Measurements from ENCODE around the gene NFATC3. TPM values are rescaled to one million over a fixed set of nuclear protein-coding genes. Genes with fewer than 3 reads are reported as not detected.

Gene NFATC3
- total RNA-seq, 1 experiment from 2014 or later, result 43.9 TPM

DNA sequence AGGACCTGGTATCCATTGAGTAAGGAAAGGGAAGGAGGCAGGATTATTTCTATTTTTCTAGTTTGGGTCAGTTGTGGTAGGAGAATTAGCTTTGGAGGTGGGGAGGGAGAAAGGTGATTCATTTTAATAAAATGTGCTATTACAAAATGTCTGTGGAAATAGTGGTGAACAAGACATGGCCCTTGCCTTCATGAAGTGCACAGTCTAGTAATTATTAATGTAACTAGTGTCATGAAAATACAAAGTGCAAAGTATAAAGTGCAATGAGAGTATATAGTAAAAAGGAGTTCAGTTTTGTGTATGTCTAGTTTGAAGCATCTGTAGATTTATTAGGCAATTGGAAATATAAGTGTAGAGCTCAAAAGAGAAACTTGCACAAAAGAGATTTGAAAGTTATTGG lies 11.9 kb downstream of the NFATC3 start:
- no peaks in the 10 kb centered on the region for H3K36me3 ChIP-seq (ENCODE audit: control insufficient read depth, insufficient read depth, low read length)
- Mint-ChIP-seq H3K36me3 (ENCODE audit: insufficient read depth, unreplicated experiment) (no peaks in the 10 kb centered on the region), H3K27me3 (ENCODE audit: insufficient read depth, unreplicated experiment) (peaks cover 3% of the 10 kb centered on the region), H3K4me1 (ENCODE audit: low read depth, unreplicated experiment) (peaks cover 21% of the 10 kb centered on the region), H3K9me3 (ENCODE audit: unreplicated experiment) (no peaks in the 10 kb centered on the region), H3K4me3 (ENCODE audit: unreplicated experiment) (no peak overlapping the region), H3K27ac (ENCODE audit: unreplicated experiment) (no peak overlapping the region)
- no peaks in the 10 kb centered on the region for H3K9me3 ChIP-seq
- H3K4me3 ChIP-seq (ENCODE audit: low read depth, low read length), result no peak overlapping the region
- intact Hi-C loops (cut with micrococcal nuclease; ENCODE audit: unreplicated experiment), result no loop called here
- no peaks in the 10 kb centered on the region for H3K27me3 ChIP-seq (replicated peaks; ENCODE audit: control insufficient read depth, insufficient read depth, low read length)
- BruUV-seq (replicated peaks), result no TSS peak
- no peak for DNase-seq
- H3K4me1 ChIP-seq, result peaks cover 13% of the 10 kb centered on the region
- CTCF ChIA-PET, result interaction anchor here (0.6 kb wide), 1 partner anchor 167 kb away, joined by 3 read pairs; the partner anchor contains the start of gene SLC7A6
- POLR2A ChIA-PET, result interaction anchor here (1.1 kb wide), 1 partner anchor 16 kb away, joined by 17 read pairs; no protein-coding TSS in a partner anchor
- TF ChIP-seq, protein P1, sequence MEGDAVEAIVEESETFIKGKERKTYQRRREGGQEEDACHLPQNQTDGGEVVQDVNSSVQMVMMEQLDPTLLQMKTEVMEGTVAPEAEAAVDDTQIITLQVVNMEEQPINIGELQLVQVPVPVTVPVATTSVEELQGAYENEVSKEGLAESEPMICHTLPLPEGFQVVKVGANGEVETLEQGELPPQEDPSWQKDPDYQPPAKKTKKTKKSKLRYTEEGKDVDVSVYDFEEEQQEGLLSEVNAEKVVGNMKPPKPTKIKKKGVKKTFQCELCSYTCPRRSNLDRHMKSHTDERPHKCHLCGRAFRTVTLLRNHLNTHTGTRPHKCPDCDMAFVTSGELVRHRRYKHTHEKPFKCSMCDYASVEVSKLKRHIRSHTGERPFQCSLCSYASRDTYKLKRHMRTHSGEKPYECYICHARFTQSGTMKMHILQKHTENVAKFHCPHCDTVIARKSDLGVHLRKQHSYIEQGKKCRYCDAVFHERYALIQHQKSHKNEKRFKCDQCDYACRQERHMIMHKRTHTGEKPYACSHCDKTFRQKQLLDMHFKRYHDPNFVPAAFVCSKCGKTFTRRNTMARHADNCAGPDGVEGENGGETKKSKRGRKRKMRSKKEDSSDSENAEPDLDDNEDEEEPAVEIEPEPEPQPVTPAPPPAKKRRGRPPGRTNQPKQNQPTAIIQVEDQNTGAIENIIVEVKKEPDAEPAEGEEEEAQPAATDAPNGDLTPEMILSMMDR (IDR thresholded peaks at IDR 0.05; ENCODE audit: insufficient read depth in 1 of 2, low read depth in 1 of 2, low read length in 1 of 2, severe bottlenecking in 1 of 2, unreplicated experiment in 1 of 2), result no peak

- Mint-ChIP-seq H3K4me1 (ENCODE audit: low read depth, unreplicated experiment) (peaks cover 27% of the 10 kb centered on the region), H3K36me3 (ENCODE audit: insufficient read depth, unreplicated experiment) (no peaks in the 10 kb centered on the region), H3K9me3 (ENCODE audit: unreplicated experiment) (no peaks in the 10 kb centered on the region), H3K27ac (ENCODE audit: unreplicated experiment) (no peak overlapping the region), H3K27me3 (ENCODE audit: insufficient read depth, unreplicated experiment) (peaks cover 1% of the 10 kb centered on the region), H3K4me3 (ENCODE audit: unreplicated experiment) (no peak overlapping the region)
- H3K4me3 ChIP-seq (ENCODE audit: low read depth, low read length), result no peak overlapping the region
- H3K9me3 ChIP-seq, result no peaks in the 10 kb centered on the region
- TF ChIP-seq, protein P1 (IDR thresholded peaks at IDR 0.05; ENCODE audit: insufficient read depth in 1 of 2, low read depth in 1 of 2, low read length in 1 of 2, severe bottlenecking in 1 of 2, unreplicated experiment in 1 of 2), result no peak
- H3K36me3 ChIP-seq (ENCODE audit: control insufficient read depth, insufficient read depth, low read length), result no peaks in the 10 kb centered on the region
- H3K4me1 ChIP-seq, result peaks cover 13% of the 10 kb centered on the region
- CTCF ChIA-PET, result no interaction called here
- BruUV-seq (replicated peaks), result no TSS peak
- POLR2A ChIA-PET, result interaction anchor here (0.7 kb wide), 1 partner anchor 76 kb away, joined by 4 read pairs; no protein-coding TSS in a partner anchor
- H3K27me3 ChIP-seq (replicated peaks; ENCODE audit: control insufficient read depth, insufficient read depth, low read length), result no peaks in the 10 kb centered on the region
- DNase-seq, result no peak
- intact Hi-C loops (cut with micrococcal nuclease; ENCODE audit: unreplicated experiment), result no loop called here
Measured at GRCh38 chr16:68097895-68098294, 12.7 kb downstream of the NFATC3 start.

DNA sequence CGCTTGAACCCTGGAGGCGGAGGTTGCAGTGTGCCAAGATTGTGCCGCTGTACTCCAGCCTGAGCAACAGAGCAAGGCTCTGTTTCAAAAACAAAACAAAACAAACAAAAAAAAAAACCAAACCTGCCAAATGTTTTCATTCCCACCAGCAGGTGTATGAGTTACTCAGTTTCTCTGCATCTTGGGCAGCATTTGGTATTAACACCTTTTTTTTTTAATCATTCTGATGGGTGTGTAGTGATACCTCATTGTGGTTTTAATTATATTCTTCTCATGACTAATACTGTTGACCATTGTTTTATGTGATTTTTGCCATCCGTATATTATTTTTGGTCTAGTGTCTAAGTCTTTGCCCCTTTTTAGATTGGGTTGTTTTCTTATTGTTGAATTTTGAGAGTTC lies 15.3 kb downstream of the NFATC3 start:
- Histone ChIP-seq H3K36me3 (ENCODE audit: control insufficient read depth, insufficient read depth, low read length) (no peaks in the 10 kb centered on the region), H3K4me3 (ENCODE audit: low read depth, low read length) (no peak overlapping the region), H3K27me3 (replicated peaks; ENCODE audit: control insufficient read depth, insufficient read depth, low read length) (no peaks in the 10 kb centered on the region), H3K9me3 (0 out of 2 replicates have a peak, but pooled peaks cover 6% of the 10 kb centered on the region), H3K4me1 (peaks cover 20% of the 10 kb centered on the region)
- BruUV-seq (replicated peaks), result no TSS peak
- no peaks in the 10 kb centered on the region for H3K36me3 Mint-ChIP-seq (ENCODE audit: insufficient read depth, unreplicated experiment)
- H3K9me3 Mint-ChIP-seq (ENCODE audit: unreplicated experiment), result peaks cover 8% of the 10 kb centered on the region
- intact Hi-C loops (cut with micrococcal nuclease; ENCODE audit: unreplicated experiment), result no loop called here
- TF ChIP-seq, protein P1 (IDR thresholded peaks at IDR 0.05; ENCODE audit: insufficient read depth in 1 of 2, low read depth in 1 of 2, low read length in 1 of 2, severe bottlenecking in 1 of 2, unreplicated experiment in 1 of 2), result no peak
- H3K4me3 Mint-ChIP-seq (ENCODE audit: unreplicated experiment), result no peak overlapping the region
- ChIA-PET CTCF (no interaction called here), POLR2A (no interaction called here)
- H3K4me1 Mint-ChIP-seq (ENCODE audit: low read depth, unreplicated experiment), result peaks cover 19% of the 10 kb centered on the region
- no peak for DNase-seq
- no peak overlapping the region for H3K27ac Mint-ChIP-seq (ENCODE audit: unreplicated experiment)
- H3K27me3 Mint-ChIP-seq (ENCODE audit: insufficient read depth, unreplicated experiment), result no peaks in the 10 kb centered on the region
